Stimulated activated CD4-positive, alpha-beta T cell treated with anti-CD3 and anti-CD28 coated beads, Interleukin-15, amount 100 ng/mL, for 24 hours (primary cell): ENCODE measurements around the gene ITGB2.
"Not testable (repeated sequence)": the region's sequence is repeated elsewhere in the genome, so short reads cannot be mapped to it uniquely, and the experiment has no call there.

Experiments
- DNase-seq: peaks from one replicate; pipeline ENCODE4 v3.0.0-alpha.2; 2020

ITGB2 gene

DNA sequence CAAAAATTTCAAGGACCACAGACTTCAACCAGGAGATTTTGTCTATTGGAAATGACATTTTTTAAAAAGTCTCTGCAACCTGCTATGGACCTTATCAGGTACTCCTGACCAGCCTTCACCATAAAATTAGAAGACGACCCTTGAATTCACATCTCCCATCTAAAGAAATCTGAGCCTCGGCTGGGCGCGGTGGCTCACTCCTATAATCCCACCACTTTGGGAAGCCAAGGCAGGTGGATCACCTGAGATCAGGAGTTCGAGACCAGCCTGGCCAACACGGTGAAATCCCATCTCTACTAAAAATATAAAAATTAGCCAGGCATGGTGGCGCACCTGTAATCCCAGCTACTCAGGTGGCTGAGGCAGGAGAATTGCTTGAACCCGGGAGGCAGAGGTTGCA lies 41.5 kb downstream of the ITGB2 start:
- not testable (repeated sequence) for DNase-seq

DNA sequence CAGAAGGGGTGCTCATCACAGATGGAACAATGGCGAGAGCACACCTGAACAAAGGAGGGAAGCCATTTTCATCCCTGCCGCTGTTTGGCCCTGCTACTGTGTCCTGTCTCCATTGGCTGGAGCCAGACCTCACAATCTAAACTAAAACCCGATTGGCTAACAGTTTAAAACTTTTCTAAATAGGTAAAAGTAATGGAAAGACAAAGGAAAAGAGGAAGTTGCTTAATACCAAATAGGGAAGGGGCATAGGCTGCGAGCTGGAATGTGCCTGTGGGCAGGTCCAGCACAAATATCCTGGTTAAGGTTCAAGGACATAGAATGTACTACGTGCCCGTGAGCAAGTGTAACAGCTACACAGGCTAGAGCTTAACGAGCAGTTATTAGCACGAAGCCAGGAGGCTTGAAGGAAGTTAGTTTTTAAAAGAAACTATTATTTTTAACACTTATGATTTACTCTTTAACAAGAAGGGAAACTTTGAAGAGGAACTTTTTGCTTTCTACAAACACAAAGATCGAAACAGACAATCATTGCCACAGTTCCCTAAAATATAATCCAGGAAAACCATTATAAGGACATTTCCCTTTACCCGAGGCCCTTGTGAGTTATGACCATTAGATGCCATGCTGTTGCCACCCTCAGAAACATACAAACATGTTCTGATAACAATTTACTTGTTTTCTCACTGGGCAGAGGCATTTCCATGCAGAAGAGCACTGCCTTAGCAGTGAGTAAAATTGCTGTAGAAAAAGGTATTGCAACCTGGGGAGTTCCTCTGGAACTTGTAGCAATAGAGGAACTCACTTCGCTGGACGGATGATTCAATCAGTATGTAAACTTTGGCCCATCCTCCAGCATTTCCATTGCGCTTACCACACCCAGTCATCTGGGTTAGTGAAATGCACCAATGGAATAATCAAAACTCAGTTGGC lies 42.4 kb downstream of the ITGB2 start:
- no peak for DNase-seq

DNA sequence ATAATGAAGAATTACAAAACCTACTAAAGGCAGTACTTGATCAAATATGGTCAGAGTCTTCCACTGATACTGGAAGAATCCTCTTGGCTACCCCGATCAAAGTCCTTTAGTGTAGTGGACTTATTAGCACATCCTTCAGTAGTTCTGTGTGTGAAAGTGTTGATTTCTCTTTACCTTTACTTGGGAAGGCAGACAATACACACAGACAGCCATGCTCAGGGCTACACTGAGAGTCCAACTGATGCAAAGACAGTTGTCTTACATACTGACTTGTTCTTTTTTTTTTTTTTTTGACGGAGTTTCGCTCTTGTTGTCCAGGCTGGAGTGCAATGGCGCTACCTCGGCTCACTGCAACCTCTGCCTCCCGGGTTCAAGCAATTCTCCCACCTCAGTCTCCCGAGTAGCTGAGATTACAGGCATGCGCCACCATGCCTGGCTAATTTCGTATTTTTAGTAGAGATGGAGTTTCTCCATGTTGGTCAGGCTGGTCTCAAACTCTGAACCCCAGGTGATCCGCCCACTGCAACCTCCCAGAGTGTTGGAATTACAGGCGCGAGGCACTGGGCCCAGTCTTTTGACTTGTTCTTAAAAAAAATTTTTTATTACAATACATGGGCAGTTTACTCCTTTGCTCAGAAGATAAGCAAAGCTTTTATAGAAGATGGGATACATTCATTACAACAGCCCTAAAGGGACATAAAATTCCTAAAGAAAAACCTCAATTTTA lies 43.7 kb downstream of the ITGB2 start:
- no peak for DNase-seq

DNA sequence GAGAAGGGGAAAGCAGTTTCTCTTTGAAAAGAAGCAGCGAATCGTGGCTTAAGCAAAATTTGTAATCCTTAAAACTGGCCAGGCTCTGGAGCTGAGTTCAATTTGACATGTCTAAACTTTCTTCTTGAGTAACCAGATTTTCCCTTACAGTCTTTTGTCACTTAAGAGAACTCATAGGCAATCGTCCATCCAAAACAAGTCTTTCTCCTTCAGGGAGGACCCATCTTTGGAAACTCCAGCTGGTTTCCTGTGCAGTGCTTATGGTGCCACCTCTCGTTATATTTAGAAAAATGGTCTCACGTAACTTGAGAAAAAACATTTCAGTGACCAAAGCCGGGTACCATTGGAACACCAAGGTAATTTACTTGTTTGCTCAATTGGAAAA lies 45.4 kb downstream of the ITGB2 start:
- DNase-seq: no peak

DNA sequence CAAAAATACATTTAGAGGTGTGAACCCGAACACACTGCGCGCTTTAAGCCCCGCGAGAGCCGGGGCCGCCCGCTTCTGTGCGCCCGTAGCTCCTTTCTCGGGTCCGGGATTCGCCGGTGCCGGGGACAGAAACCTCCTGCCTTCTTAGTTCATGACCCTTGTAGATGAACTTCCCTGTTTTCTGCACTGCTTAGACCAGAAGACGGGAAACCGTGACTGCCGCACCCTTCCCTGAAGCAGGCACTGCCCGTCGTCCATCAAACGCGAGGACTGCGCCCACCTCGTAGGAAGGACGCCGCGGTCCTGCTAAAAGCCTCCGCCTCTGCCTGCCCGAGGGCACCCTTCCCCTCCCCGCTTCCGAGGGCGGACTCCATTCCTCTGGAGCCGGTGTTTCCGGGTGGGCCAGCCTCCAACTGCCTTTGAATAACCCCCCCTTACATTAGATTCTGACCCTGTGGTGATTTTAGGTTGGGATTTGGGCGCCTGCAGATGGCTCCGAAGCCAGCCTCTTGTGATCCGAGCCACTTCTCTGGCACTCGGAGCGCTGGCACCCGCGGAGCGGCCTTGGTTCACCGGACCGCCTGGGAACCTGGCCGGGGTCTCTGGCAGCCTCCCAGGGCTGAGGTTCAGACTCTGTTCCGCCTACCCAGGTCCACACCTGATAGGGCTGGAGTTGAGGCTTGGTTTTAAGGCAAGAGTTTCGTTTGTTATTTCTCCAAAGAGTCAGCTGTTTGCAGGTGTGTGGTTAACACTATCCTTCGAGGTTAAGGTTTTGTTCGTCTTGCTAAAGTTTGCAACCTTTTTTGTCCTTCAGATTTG lies 46.0 kb downstream of the ITGB2 start:
- peak; percentile 50 for DNase-seq

DNA sequence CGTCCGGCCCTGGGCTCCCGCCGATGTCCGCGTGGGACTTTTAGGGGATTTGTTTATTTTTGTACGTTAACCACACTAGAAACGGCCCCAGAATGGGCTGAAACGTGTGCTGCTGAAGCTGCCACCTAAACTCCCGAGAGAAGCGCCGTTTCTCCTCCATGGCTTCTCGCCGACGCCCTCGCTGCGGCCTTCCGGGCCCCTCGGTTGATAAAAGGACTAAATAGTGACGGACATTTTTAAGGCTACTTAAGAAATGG lies 46.5 kb downstream of the ITGB2 start:
- no peak for DNase-seq

DNA sequence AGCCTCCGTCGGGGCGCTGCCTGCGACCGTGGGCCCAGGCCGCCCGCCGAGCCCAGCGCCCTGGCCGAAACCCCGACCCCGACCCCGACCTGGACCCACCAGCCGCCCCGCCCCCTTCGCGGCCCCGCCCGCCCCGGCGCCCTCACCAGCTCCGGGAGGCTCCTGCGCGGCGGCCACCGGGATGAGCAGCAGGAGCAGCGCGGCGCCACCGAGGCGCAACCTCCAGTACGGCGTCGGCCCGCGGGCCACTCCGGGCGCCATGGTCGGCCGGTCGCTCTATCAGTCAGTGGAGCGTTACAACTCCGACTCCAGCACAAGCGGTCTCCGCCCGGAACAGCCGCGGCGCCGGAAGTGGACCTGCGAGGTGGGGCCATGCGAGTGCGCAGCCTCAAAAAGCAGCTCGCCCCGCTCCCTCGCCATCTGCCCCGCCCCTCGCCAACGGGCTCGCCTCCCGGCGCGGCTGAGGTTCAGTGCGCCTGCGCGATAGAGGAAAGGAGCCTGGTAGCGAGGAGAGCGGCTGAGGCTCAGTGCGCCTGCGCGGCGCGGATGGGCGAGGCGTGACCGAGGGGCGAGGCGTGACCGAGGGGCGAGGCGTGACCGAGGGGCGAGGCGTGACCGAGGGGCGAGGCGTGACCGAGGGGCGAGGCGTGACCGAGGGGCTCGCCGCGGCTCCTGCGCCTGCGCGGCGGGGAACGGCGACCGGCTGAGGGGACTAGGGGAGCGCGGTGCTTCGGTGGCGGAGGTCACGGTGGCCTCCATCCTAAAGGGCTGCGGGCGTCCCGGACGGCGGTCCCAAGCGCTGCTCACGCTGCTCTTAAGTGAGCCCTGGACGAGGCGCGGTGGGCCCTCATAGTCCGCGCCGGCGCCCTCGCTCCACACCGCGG lies 47.1 kb downstream of the ITGB2 start, which contains the start of gene PTTG1IP:
PTTG1IP (minus strand) TSS at position 335 of the 884 bp plus-strand sequence; CDS start at position 261, 74 bp downstream.
- DNase-seq: peak; percentile 99

DNA sequence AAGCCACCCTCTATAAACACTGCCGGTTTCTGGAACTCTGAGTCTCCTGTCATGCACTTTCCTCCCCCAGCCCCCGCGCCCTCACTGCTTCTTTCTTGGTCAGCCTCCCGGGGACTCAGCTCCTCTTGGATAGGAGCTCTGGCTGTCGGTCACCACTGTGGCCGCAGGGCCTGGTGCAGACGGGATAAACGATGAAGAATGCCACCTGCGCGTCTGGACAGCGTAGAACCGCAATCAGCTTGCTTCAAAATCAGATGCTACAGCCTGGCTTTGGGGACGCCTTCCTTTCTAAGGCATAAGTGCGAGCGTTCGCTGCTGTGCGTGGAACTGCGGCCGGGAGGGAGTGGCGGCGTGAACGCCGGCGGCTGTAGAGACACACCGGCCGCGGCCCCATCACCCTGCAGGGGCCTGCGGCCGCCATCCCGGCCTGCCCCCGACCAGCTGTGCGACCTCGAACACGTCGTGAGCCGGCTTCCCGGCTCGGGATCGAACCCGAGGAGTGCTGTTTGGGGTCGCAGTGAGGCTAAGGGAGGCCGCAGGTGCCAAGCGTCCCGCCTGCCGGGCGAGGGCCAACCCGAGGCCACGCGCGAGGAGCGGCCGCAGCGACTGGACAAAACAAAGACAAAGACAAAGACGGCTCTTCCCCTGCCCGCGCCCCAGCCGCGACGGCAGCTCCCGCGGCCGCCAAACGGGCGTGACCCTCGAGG lies 47.9 kb downstream of the ITGB2 start:
- DNase-seq: peak; percentile 39

DNA sequence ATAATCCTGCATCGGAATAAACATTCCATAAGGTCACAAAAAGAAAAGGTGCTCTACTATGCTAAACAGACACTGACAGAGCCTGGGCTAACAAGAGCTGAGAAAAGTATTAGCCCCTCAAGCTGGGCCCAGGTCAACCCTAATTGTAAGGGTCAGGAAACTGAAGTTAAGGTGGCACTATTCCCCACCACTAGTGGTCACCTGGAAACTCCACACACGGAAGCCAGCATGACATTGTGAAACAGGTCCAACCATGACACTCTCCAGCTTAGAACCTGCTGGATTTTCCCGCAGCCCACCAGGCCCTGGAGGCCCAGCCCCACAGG lies 48.4 kb downstream of the ITGB2 start:
- no peak for DNase-seq

DNA sequence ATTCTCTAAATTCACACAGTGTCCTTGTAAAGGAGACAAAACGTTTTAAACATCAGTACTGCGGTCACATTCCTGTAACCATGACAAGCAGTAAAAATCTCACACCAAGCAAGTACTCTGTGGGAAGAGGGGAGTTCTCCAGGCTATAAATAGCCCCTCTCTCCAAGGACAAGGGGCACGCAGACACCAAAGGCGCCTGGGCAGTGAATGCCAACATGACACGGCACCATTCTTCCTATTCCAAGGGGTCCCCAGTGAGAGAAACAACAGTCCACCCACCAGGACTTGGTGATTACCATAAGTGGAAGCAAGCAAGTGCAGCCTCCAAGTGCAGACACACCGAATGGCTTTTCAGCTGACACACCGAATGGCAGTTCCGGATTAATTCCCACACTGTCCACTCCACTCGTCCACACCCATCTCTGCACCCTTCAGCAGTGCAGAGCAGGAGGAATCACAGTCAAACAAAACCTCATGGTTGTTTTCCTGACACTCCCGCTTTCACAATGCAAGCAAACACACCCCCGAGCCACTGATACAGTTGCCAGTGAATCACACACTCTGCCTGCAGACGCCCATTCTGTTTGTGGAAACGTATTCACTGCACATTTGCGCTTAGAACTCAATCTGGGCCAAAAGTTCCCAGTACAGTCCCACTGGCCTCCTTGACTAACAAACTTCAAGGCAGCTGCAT lies 49.0 kb downstream of the ITGB2 start:
- peak; percentile 42 for DNase-seq

DNA sequence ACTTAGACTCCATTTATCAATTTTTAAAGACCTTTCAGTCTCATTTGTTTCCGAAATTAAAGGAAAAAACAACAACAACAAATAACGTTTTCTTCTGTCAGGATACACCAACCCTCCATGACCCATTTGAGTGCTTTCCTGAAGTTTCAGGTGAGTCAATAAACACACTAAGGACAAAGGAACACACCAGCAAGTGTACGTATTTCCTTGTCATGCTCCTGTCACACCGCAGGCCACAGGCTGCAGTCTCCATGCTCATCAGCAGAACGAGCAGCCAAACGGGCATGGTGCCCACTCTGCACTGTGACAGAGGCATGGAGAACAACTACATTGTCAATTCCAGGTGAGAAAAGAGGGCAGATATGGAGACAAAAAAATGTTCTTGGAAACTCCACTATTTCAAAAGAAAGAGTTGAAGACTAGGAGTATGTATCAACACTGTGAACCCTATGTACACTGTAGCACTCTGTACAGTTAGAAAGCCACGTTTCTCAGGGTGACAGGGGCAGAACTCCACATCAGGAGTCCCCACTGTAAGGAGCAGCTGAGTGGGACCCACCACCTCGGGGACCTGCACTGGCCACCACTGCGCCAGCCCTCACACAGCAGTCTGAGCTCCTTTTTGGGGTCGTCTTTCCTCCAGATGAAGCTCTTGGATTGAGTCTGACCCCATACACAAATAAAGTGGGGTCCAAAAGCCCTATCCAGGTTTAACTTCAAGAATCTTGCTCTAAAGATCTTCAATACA lies 49.8 kb downstream of the ITGB2 start:
- no peak for DNase-seq

DNA sequence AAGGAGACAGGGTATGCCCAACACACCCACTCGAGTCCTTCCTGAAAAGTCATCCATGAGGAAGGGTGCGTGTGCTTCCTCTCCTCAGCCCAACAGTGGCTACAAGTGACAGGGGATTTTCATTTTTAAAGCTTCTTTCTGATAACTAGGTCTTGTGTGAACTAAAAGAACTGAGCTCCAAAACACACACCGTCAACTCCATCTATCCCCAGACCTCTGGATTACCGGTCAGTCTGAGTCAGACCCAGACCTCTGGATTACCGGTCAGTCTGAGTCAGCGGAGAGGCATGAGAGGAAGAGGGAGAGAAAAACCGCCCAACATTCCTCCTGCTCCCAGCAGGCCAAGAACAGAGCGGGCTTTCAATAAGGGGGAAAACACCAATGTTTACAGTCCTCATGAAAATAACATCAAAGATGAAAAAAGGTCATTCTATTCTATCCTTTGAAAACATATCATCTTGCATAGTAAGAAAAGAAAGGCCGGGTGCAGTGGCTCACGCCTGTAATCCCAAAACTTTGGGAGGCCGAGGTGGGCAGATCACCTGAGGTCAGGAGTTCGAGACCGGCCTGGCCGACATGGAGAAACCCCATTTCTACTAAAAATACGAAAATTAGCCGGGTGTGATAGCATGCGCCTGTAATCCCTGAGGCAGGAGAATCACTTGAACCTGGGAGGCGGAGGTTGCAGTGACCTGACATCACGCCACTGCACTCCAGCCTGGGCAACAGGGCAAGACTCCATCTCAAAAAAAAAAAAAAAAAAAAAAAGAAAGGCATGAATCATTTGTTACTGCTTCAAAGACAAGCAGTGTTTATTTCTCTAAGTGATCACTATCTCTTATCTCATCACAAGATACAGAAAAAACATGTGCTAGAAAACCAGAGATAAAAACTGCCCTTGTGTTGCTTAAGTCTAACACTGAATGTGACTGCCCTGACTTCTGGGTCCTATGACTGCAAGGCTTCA lies 50.6 kb downstream of the ITGB2 start:
- DNase-seq: no peak

DNA sequence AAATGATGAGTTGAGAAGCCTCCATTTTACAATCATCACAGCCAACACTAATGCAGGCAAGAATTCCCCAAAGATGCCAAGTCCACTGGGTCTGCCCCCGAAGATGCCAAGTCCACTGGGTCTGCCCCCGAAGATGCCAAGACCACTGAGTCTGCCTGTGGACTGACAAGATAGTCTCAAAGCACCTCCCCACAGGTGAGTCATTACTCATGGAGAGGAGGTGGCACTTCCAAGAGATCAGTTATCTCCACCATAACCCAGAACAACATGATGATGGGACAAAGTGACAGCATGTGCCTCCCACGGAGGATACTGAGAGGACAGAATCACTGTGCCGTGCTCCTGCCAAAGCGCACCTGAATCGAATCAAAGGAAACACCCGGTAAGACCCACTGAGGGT lies 52.0 kb downstream of the ITGB2 start:
- no peak for DNase-seq

DNA sequence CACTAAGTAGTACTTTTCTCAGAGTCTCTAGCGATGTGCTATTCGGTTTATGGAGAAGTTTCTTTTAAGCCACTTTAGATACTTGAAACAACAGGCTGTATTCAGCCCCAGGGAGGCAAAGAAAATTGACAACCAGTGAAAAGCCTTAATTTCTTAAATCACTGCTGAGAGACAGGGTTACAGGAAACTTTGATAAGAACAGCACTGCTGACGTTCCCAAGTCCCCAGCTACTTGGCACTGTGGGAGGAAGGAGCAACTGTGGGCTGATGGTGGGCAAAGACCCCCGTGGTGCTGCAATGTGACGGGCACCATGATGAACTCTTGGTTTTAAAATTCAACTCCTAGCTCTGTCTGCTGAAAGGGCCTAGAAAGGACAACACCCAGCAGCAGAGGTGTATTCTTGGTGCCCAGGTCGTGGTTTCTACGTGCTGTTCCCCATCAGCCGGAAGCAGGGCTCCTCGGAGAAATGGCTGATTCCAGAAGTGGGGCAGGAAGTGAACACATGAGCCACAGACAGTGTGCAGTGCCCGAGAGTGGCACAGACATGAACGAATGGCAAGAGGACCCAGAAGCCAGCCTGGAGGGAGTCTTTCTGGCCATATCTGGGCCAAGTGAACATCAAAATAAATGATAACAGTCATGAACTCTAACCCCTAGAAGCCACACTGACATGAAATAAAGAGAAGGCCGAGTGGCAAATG lies 52.5 kb downstream of the ITGB2 start:
- peak; percentile 60 for DNase-seq

DNA sequence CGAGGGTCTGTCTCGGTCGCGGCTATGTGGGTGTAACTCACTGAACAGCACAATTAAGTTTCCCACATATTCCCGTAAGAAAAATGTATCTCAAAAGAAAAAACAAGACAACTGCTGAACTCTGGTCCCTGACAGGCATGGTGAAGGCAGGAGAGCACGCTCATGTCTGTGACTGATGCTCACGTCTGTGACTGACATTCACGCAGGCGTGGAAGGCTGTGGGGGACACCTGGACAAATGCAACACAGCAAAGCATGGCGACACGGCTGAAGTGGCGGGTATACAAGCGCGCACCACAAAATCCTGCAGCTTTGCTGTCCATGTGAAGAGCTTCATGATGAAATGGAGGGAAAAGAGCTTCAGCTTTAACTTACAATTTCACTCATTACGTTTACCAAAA lies 53.2 kb downstream of the ITGB2 start:
- DNase-seq: no peak

DNA sequence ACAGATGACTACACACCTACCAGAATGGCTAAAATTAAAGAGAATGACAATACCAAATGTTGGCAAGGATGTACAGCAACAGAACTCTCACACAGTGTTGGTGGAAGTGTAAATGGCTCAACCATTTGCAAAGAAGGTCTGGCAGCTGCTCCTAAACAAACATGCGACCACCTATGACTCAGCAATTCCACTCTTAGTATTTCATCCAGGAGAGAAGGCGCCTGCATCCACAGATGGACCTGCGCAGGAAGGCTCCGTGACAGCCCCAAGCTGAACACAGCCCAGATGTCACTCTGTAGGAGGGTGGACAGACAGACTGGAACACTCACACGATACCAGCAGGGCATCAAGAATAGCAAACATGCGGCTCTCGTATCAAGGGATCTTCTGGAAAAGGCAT lies 53.9 kb downstream of the ITGB2 start:
- DNase-seq: no peak

DNA sequence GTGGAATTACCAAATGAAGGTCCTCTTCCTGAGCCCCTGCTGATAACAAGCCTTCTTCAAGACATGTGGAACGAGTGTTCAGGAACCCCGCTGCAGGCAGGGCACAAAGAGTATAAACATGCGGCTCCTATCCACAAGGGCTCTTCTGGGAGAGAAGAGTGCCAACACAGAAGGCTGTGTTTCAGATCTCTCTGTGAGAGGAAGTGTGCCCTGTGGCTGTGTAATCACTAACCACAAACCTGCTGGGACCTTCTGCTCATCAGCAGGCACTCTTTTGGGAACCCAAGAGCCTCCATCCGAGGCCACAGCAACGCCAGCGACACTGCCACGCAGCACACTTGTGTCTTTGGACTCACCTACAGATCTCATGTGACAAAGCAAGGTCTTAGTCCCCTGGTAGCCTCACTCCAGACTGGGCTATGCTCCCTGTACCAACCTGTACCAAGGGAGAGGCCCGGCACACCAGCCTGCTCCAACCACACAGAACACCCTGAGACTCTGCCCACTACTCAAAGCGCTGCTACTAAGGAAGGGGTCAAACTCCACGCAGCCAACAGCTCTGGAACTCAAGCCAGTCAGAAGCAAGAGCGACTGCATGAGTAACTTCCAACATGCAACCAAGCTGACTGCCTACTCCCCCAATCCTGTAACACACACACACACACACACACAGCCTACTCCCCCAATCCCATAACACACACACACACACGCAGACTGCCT lies 55.0 kb downstream of the ITGB2 start:
- DNase-seq: peak; percentile 41
